SK-N-SH (cell line): ENCODE measurements around the gene TAOK3. TPM values are rescaled to one million over a fixed set of nuclear protein-coding genes. Genes with fewer than 3 reads are reported as not detected.
A peak's percentile ranks its signal among the peaks of the same experiment; 100 is the strongest.

ENCODE experiments used
- CTCF ChIA-PET: fragments of 300-600, 350-600 bp; formaldehyde crosslinking; extraction: SDS; loops from one replicate; lab custom pipeline; 2021; lab: Yijun Ruan, JAX
- POLR2A ChIA-PET: fragments of 350-600 bp; sonication (Branson Sonifier 250); formaldehyde crosslinking; extraction: SDS; loops from one replicate; lab custom pipeline; 2020; ENCODE audit warnings: antibody characterized with exemption, inconsistent platforms; lab: Yijun Ruan, JAX
- DNase-seq: peaks from one replicate; pipeline ENCODE4 v3.0.0; 2012
- H2AFZ ChIP-seq: fragments of 200-600 bp; sonication (generic); 2 replicates; pipeline ENCODE4 v1.8.1; 2016; ENCODE audit warnings: antibody characterized with exemption, mild to moderate bottlenecking, low read depth
- H3F3A ChIP-seq: fragments of 200-600 bp; sonication (generic); replicated peaks from 2 replicates; pipeline ENCODE3; 2016; ENCODE audit warnings: antibody characterized with exemption, mild to moderate bottlenecking; ENCODE audit not compliant: insufficient read depth
- H3K27ac ChIP-seq, 2 experiments: fragments of 200-500 bp in 1 of 2; fragments of 200-600 bp in 1 of 2; sonication (Bioruptor generic) in 1 of 2; sonication (generic), shearing (Covaris generic) in 1 of 2; 2 replicates each; pipeline versions ENCODE4 v1.5.1 to v1.6.1; 2014 to 2016; ENCODE audit warnings: low read depth in 2 of 2, inconsistent platforms in 1 of 2, low read length in 1 of 2, mild to moderate bottlenecking in 1 of 2, mixed read lengths in 1 of 2
- H3K27me3 ChIP-seq: fragments of 200-600 bp; sonication (generic), shearing (Covaris generic); 2 replicates; pipeline ENCODE4 v1.6.1; 2016; ENCODE audit warnings: mixed run types; ENCODE audit not compliant: insufficient read depth
- H3K36me3 ChIP-seq, 2 experiments: fragments of 200-500 bp in 1 of 2; fragments of 200-600 bp in 1 of 2; sonication (Bioruptor generic) in 1 of 2; sonication (generic) in 1 of 2; replicated peaks in 1 of 2; 2 replicates each; pipeline versions ENCODE3 to v1.5.1; 2014 to 2016; ENCODE audit warnings: low read length in 1 of 2, mild to moderate bottlenecking in 1 of 2; ENCODE audit not compliant: insufficient read depth in 2 of 2, control insufficient read depth in 1 of 2
- H3K4me1 ChIP-seq, 2 experiments: fragments of 200-500 bp in 1 of 2; fragments of 200-600 bp in 1 of 2; sonication (Bioruptor generic) in 1 of 2; sonication (generic), shearing (Covaris generic) in 1 of 2; 2 replicates each; pipeline versions ENCODE4 v1.5.1 to v1.6.1; 2014 to 2016; ENCODE audit warnings: low read depth in 1 of 2, low read length in 1 of 2, mixed run types in 1 of 2; ENCODE audit not compliant: insufficient read depth in 2 of 2, control insufficient read depth in 1 of 2
- H3K4me2 ChIP-seq: fragments of 200-600 bp; sonication (generic), shearing (Covaris generic); 2 replicates; pipeline ENCODE4 v1.6.1; 2017; ENCODE audit warnings: mixed run types
- H3K4me3 ChIP-seq, 2 experiments: fragments of 200-500 bp in 1 of 2; fragments of 200-600 bp in 1 of 2; sonication (Bioruptor generic) in 1 of 2; sonication (generic), shearing (Covaris generic) in 1 of 2; 2 replicates each; pipeline versions ENCODE4 v1.5.1 to v1.8.1; 2014 to 2016; ENCODE audit warnings: low read depth in 2 of 2, inconsistent platforms in 1 of 2, low read length in 1 of 2, mild to moderate bottlenecking in 1 of 2, mixed read lengths in 1 of 2, moderate library complexity in 1 of 2
- H3K79me2 ChIP-seq: fragments of 200-600 bp; sonication (generic); 2 replicates; pipeline ENCODE4 v1.8.1; 2017; ENCODE audit warnings: mild to moderate bottlenecking; ENCODE audit not compliant: insufficient read depth
- H3K9ac ChIP-seq: fragments of 200-600 bp; sonication (generic); 2 replicates; pipeline ENCODE4 v1.6.1; 2017; ENCODE audit warnings: mixed run types
- H3K9me2 ChIP-seq: fragments of 200-600 bp; sonication (generic); 2 replicates; pipeline ENCODE4 v1.6.1; 2017; ENCODE audit warnings: mixed run types
- H3K9me3 ChIP-seq: fragments of 200-600 bp; sonication (generic); 2 replicates; pipeline ENCODE4 v1.6.1; 2017; ENCODE audit warnings: mixed run types, mild to moderate bottlenecking, moderate library complexity
- H4K20me1 ChIP-seq: fragments of 200-600 bp; sonication (generic); 2 replicates; pipeline ENCODE4 v1.6.1; 2017; ENCODE audit warnings: mild to moderate bottlenecking, mixed run types; ENCODE audit not compliant: insufficient read depth
- CHD2 ChIP-seq: fragments of 150-350 bp; IDR thresholded peaks from 2 replicates; pipeline ENCODE4 v1.6.1; 2018; ENCODE audit warnings: low read length; ENCODE audit not compliant: partially characterized antibody
- ELF1 ChIP-seq: IDR thresholded peaks from 2 replicates; pipeline ENCODE4 v1.4.0; 2012
- EZH2phosphoT487 ChIP-seq: fragments of 200-600 bp; sonication (generic); IDR thresholded peaks from 2 replicates; pipeline ENCODE4 v1.6.1; 2017; ENCODE audit warnings: low read depth, mixed run types, mild to moderate bottlenecking, antibody characterized with exemption, moderate library complexity, borderline replicate concordance
- FOXJ3 ChIP-seq: sonication (generic); formaldehyde crosslinking; IDR thresholded peaks from 2 replicates; pipeline ENCODE4 v1.5.1; 2020; ENCODE audit warnings: mild to moderate bottlenecking, missing genetic modification reagents
- FOXM1 ChIP-seq: IDR thresholded peaks from 2 replicates; pipeline ENCODE4 v1.4.0; 2012; ENCODE audit warnings: low read depth, mild to moderate bottlenecking
- GABPA ChIP-seq: IDR thresholded peaks from 2 replicates; pipeline ENCODE4 v1.4.0; 2012; ENCODE audit warnings: low read depth, mild to moderate bottlenecking
- JUND ChIP-seq: IDR thresholded peaks from 2 replicates; pipeline ENCODE4 v1.4.0; 2012
- MXI1 ChIP-seq: IDR thresholded peaks from 2 replicates; pipeline ENCODE4 v1.6.1; 2012; ENCODE audit warnings: mild to moderate bottlenecking, low read depth, low read length, improper control_type of control experiment
- NRF1 ChIP-seq: IDR thresholded peaks from 2 replicates; pipeline ENCODE4 v1.6.1; 2012; ENCODE audit warnings: low read depth, mild to moderate bottlenecking, low read length
- SIN3A ChIP-seq: IDR thresholded peaks from 2 replicates; pipeline ENCODE4 v1.6.1; 2012; ENCODE audit warnings: low read depth, mild to moderate bottlenecking, low read length, moderate library complexity, borderline replicate concordance
- SMC3 ChIP-seq: IDR thresholded peaks from 2 replicates; pipeline ENCODE4 v1.6.1; 2012; ENCODE audit warnings: low read depth, low read length, improper control_type of control experiment
- TCF12 ChIP-seq: IDR thresholded peaks from 2 replicates; pipeline ENCODE4 v1.4.0; 2012
- TEAD4 ChIP-seq: IDR thresholded peaks from 2 replicates; pipeline ENCODE4 v1.4.0; 2012; ENCODE audit warnings: mild to moderate bottlenecking, borderline replicate concordance; ENCODE audit not compliant: insufficient read depth
- YY1 ChIP-seq: IDR thresholded peaks from 2 replicates; pipeline ENCODE4 v1.4.0; 2012; ENCODE audit warnings: low read depth, mild to moderate bottlenecking
- WGBS: methylation state at CpG from one replicate; pipeline ENCODE4 v1.1.6; 2017; ENCODE audit warnings: low lambda C conversion rate; 5-methylcytosine and 5-hydroxymethylcytosine counted together
- polyA plus RNA-seq, 3 experiments: library from polyadenylated mRNA; depleted of rRNA; stranded (reverse); fragments of >200 nt; gene quantifications; 2 replicates each; pipeline ENCODE4 v1.2.3, GENCODE V29; 2012
- TF ChIP-seq, protein P1 (sequence below): fragments of 200-600 bp; sonication (generic); IDR thresholded peaks from 2 replicates; pipeline ENCODE4 v1.6.1; 2017; ENCODE audit warnings: antibody characterized with exemption, mild to moderate bottlenecking, moderate library complexity
- TF ChIP-seq, protein P2 (sequence below): IDR thresholded peaks from 2 replicates; pipeline ENCODE4 v1.4.0; 2012; ENCODE audit warnings: low read depth, borderline replicate concordance
- TF ChIP-seq, protein P3 (sequence below): fragments of 150-350 bp; IDR thresholded peaks from 2 replicates; pipeline ENCODE4 v1.6.1; 2016; ENCODE audit warnings: mild to moderate bottlenecking, low read depth, low read length
- TF ChIP-seq, protein P4 (sequence below): fragments of 150-350 bp; IDR thresholded peaks from 2 replicates; pipeline ENCODE4 v1.6.1; 2017; ENCODE audit warnings: antibody characterized with exemption, low read length, low read depth, borderline replicate concordance
- TF ChIP-seq, protein P5 (sequence below): IDR thresholded peaks from 2 replicates; pipeline ENCODE4; 2012
- TF ChIP-seq, protein P6 (sequence below): IDR thresholded peaks from 2 replicates; pipeline ENCODE4 v1.4.0; 2012; ENCODE audit warnings: low read depth, borderline replicate concordance

Gene TAOK3
- polyA plus RNA-seq, 1 of the 3 experiments (the other 2 are of a cell fraction): 18.1 TPM

DNA sequence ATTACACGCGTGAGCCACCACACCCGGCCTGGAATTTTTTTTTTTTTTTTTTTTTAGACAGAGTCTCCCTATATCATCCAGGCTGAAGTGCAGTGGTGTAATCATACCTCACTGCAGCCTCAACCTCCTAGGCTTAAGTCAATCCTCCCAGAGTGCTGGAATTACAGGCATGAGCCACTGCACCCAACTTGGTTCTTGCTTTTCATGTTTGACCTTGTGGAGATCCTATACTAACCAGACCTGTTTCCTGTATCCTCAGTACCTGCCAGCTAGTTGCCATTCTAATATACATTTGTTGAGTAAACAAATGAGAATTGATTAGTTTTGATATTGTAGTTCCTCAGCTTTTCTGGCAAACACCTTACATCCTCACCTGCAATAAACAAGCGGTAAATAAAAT lies 265.7 kb downstream of the TAOK3 start (continued):
- TF ChIP-seq, protein P1, sequence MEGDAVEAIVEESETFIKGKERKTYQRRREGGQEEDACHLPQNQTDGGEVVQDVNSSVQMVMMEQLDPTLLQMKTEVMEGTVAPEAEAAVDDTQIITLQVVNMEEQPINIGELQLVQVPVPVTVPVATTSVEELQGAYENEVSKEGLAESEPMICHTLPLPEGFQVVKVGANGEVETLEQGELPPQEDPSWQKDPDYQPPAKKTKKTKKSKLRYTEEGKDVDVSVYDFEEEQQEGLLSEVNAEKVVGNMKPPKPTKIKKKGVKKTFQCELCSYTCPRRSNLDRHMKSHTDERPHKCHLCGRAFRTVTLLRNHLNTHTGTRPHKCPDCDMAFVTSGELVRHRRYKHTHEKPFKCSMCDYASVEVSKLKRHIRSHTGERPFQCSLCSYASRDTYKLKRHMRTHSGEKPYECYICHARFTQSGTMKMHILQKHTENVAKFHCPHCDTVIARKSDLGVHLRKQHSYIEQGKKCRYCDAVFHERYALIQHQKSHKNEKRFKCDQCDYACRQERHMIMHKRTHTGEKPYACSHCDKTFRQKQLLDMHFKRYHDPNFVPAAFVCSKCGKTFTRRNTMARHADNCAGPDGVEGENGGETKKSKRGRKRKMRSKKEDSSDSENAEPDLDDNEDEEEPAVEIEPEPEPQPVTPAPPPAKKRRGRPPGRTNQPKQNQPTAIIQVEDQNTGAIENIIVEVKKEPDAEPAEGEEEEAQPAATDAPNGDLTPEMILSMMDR: no peak
- TF ChIP-seq NRF1 (no peak), GABPA (no peak), ELF1 (no peak)
- TF ChIP-seq, protein P2, sequence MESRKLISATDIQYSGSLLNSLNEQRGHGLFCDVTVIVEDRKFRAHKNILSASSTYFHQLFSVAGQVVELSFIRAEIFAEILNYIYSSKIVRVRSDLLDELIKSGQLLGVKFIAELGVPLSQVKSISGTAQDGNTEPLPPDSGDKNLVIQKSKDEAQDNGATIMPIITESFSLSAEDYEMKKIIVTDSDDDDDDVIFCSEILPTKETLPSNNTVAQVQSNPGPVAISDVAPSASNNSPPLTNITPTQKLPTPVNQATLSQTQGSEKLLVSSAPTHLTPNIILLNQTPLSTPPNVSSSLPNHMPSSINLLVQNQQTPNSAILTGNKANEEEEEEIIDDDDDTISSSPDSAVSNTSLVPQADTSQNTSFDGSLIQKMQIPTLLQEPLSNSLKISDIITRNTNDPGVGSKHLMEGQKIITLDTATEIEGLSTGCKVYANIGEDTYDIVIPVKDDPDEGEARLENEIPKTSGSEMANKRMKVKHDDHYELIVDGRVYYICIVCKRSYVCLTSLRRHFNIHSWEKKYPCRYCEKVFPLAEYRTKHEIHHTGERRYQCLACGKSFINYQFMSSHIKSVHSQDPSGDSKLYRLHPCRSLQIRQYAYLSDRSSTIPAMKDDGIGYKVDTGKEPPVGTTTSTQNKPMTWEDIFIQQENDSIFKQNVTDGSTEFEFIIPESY: no peak
- TF ChIP-seq, protein P3, sequence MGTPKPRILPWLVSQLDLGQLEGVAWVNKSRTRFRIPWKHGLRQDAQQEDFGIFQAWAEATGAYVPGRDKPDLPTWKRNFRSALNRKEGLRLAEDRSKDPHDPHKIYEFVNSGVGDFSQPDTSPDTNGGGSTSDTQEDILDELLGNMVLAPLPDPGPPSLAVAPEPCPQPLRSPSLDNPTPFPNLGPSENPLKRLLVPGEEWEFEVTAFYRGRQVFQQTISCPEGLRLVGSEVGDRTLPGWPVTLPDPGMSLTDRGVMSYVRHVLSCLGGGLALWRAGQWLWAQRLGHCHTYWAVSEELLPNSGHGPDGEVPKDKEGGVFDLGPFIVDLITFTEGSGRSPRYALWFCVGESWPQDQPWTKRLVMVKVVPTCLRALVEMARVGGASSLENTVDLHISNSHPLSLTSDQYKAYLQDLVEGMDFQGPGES: no peak

DNA sequence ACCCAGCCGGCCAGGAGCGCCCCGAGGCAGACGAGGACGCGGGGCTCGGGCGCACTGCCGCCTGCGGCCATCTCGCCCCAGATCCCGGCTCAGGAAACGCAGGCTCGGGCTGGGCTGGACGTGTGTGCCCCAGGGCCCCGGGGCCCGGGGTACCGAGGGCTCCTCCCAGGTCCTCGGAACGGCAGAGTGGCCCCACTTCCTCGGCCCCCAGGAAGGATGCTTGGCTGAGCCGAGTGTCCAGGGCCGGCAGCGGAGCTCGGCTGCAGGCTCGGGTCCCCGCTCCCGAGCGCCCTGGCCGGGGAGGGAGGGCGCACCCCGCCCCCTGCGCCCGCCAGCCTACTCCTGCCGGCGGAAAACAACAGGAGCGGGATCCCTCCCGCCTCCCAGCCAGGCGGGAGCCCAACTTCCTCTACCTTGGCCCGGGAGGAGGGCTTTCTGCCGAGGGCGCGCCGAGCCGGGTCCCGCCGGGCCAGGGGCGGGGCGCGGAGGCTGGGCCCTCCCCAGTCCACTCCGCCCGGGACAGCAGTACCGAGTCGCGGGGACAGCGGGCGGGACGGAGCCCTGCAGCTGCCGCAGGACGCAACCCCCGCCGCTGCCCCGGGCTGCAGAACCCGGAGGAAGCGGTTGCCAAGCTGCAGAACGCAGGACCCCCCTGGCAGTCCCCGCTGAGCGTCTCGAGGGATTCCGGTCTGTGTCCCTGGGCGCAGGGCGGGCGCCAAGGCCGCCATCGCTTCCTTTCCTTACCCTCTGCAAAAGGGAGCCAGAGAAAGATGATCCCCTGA lies 268.9 kb downstream of the TAOK3 start, which contains the start of gene VSIG10:
Gene VSIG10 (minus strand): TSS at position 411 of the 782 bp plus-strand sequence. CDS start 340 bp downstream, at position 71.
- Histone ChIP-seq H3K27me3 (no peaks in the 10 kb centered on the region), H3K79me2 (peaks cover 20% of the 10 kb centered on the region), H3K9me3 (no peaks in the 10 kb centered on the region), H3K4me1 (peaks cover 0 to 7% of the 10 kb centered on the region in 2 experiments; a peak in 1 of 4 replicates), H3K27ac (peak within 1 kb of the TSS; percentile 73 to 84), H3K4me3 (peak within 1 kb of the TSS; percentile 74 to 79), H3F3A (peaks cover 8% of the 10 kb centered on the region), H3K9me2 (no peaks in the 10 kb centered on the region), H3K4me2 (peak within 1 kb of the TSS; percentile 76), H3K36me3 (peaks cover 0 to 5% of the 10 kb centered on the region in 2 experiments), H2AFZ (peak within 1 kb of the TSS; percentile 91), H4K20me1 (no peaks in the 10 kb centered on the region), H3K9ac (peak within 1 kb of the TSS; percentile 84)
- POLR2A ChIA-PET: interaction anchor here (0.6 to 1.7 kb wide), 5 partner anchors 32 to 43 kb away, joined by 3 to 7 read pairs (median 4); partner anchors contain the start of genes PEBP1 and WSB2
- CTCF ChIA-PET: interaction anchor here (0.9 to 1.8 kb wide), 7 partner anchors 16 to 273 kb away, joined by 3 to 5 read pairs (median 3); partner anchors contain the start of genes PEBP1 and SUDS3
- WGBS: 0% methylated on average over 6 of the region's 75 CpGs
- peak; percentile 95 for DNase-seq
- TF ChIP-seq, protein P4, sequence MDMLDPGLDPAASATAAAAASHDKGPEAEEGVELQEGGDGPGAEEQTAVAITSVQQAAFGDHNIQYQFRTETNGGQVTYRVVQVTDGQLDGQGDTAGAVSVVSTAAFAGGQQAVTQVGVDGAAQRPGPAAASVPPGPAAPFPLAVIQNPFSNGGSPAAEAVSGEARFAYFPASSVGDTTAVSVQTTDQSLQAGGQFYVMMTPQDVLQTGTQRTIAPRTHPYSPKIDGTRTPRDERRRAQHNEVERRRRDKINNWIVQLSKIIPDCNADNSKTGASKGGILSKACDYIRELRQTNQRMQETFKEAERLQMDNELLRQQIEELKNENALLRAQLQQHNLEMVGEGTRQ: no peak
- 0 out of 2 replicates have a peak, but pooled peaks have one; percentile 18 for TF ChIP-seq TEAD4
- TF ChIP-seq, protein P5, sequence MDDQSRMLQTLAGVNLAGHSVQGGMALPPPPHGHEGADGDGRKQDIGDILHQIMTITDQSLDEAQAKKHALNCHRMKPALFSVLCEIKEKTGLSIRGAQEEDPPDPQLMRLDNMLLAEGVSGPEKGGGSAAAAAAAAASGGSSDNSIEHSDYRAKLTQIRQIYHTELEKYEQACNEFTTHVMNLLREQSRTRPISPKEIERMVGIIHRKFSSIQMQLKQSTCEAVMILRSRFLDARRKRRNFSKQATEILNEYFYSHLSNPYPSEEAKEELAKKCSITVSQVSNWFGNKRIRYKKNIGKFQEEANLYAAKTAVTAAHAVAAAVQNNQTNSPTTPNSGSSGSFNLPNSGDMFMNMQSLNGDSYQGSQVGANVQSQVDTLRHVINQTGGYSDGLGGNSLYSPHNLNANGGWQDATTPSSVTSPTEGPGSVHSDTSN: 0 out of 2 replicates have a peak, but pooled peaks have one; percentile 2
- TF ChIP-seq JUND: no peak
- TF ChIP-seq MXI1: peak; percentile 7; the same call in 1 of the 2 replicates
- TF ChIP-seq GABPA: peak; percentile 49; the same call in 1 of the 2 replicates
- no peak for TF ChIP-seq TCF12
- TF ChIP-seq YY1: peak; percentile 56
- TF ChIP-seq CHD2: no peak
- TF ChIP-seq SMC3: no peak
- no peak for TF ChIP-seq EZH2phosphoT487
- TF ChIP-seq, protein P6, sequence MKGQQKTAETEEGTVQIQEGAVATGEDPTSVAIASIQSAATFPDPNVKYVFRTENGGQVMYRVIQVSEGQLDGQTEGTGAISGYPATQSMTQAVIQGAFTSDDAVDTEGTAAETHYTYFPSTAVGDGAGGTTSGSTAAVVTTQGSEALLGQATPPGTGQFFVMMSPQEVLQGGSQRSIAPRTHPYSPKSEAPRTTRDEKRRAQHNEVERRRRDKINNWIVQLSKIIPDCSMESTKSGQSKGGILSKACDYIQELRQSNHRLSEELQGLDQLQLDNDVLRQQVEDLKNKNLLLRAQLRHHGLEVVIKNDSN: no peak
- TF ChIP-seq FOXJ3 (CRISPR knock-in tag): no peak
- TF ChIP-seq FOXM1: peak; percentile 56; the same call in 1 of the 2 replicates
- 0 out of 2 replicates have a peak, but pooled peaks have one; percentile 30 for TF ChIP-seq SIN3A
